LHCN-M2 (cell line): Measurements from ENCODE around the gene C1orf105. TPM values are rescaled to one million over a fixed set of nuclear protein-coding genes. Genes with fewer than 3 reads are reported as not detected.
"Not testable (repeated sequence)": the region's sequence is repeated elsewhere in the genome, so short reads cannot be mapped to it uniquely, and the experiment has no call there.

ENCODE experiments used
- DNase-seq: peaks from one replicate; pipeline ENCODE4 v3.0.0-alpha.2; 2012; ENCODE audit warnings: low read depth
- polyA plus RNA-seq: library from polyadenylated mRNA; unstranded; fragments of >200 nt; gene quantifications from one replicate; pipeline ENCODE4 v1.2.1, GENCODE V29; 2012; ENCODE audit warnings: missing spikeins
- total RNA-seq: library from RNA; depleted of rRNA; stranded (reverse); fragments of >200 nt; gene quantifications from 2 replicates; pipeline ENCODE4 v1.2.3, GENCODE V29; 2014; rRNA removed

C1orf105 gene, protein sequence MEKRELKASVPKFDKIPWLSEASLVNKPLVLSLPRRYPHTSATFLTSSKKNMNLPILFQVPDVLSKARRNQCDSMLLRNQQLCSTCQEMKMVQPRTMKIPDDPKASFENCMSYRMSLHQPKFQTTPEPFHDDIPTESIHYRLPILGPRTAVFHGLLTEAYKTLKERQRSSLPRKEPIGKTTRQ
- 0.19 and 0.46 TPM in 2 replicates for total RNA-seq
- polyA plus RNA-seq = not detected

DNA sequence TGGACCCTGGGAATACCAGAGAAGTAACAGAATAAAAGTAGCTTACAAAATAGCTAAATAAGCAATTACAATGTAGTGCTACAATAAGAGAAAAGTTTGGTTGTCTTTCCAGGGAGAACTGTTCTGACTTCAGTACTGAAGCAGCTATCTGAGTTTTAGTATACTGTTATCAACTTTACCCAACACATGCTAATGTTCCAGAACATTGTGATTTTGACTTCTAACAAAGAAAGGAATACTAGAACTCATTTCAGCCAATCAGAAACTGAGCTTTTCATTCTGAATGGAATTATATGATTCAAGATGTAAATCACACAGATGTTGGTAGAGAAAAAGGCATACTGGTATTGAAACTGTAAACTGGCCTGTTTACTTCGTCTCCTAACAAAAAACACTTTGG is at the start of gene C1orf105:
Gene C1orf105 (plus strand): TSS at position 301 of the 400 bp plus-strand sequence. CDS start 201 bp downstream, outside the sequence.
- no peak for DNase-seq

DNA sequence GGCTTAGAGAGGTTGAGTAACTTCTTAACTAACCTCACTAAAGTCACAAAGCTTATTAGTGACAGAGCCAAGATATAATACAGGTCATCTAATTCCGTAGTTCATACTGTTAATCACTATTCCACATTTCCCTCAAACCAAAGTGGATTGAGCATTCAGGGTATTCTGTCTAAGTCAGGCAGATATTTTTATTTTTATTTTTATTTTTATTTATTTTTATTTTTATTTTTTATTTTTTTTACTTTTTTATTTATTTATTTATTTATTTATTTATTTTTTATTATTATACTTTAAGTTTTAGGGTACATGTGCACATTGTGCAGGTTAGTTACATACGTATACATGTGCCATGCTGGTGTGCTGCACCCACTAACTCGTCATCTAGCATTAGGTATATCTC is 48.8 kb upstream of the C1orf105 start:
- DNase-seq = not testable (repeated sequence)

DNA sequence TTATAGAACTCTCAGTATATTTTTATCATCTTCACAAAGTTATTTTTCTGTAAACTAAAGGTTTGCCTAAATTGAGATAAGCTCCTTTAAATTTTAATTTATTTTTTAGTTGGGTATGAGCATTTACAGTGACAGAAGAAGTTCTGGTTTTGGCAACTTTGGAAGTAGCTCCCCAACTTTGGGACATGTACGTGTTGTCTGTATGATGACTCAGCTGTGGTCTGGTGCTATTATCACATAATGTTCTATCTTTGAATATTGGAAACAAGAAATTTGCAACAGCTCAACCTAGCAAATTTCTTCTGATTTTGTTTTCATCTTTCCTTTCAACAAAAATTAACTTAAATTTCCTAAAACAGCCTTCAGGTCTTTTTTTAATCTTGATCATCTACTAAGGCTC is 46.6 kb upstream of the C1orf105 start:
- peak; percentile 76 for DNase-seq

DNA sequence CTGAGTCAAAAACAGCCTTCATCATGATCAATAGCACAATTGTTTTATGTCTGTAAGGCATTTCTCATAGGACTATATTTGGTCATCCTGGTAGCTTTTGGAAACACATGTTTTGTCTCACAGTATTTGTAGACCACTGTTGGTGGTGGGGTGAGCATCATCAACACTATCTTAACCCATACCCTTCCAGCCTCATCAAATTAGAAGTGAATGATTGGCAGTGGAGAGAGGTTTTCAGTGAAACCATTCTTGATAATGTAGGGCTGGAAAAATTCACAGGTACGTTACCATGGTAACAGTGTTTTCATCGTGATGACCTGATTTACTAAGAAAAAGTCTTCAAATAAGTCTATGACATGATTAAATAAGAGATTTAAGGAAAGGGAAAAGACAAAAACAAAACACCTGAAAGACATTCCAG is 45.3 kb upstream of the C1orf105 start:
- no peak for DNase-seq

DNA sequence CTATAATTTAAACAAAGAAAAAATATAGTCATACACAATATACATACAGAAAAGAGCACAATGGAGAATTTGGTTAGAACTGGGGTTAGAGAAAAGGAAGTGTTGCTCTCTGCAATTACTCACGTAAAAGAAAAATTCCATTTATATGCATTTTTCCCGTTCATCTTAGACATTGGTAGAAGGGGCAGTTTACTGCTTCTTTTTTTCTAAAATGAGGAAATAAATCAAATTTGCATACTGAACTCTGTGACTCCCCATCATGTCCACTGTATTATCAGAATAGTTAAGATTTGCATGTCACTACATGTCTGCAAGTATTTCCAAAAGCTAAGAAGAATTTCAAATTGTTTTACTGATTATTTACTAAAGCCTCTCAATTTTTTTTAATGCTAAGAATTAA is 44.1 kb upstream of the C1orf105 start:
- no peak for DNase-seq

DNA sequence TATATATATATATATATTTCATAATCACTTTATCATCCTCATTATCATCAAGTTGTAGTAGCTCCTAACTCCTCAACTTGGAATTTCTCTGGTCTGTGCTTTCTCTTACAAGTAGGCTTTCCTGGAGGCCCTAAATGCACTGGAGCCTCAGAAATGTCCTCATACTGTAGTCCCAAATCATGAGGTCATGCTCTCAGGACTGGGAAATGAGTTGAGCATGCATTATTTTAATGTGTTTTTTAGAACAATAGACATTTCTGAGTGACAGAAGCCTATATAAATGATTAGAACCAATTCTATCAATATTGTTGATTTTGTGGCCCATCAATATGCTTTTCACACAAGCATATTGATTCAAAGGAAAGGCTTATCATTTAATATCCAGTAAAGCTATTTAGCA is 42.9 kb upstream of the C1orf105 start:
- DNase-seq = no peak

DNA sequence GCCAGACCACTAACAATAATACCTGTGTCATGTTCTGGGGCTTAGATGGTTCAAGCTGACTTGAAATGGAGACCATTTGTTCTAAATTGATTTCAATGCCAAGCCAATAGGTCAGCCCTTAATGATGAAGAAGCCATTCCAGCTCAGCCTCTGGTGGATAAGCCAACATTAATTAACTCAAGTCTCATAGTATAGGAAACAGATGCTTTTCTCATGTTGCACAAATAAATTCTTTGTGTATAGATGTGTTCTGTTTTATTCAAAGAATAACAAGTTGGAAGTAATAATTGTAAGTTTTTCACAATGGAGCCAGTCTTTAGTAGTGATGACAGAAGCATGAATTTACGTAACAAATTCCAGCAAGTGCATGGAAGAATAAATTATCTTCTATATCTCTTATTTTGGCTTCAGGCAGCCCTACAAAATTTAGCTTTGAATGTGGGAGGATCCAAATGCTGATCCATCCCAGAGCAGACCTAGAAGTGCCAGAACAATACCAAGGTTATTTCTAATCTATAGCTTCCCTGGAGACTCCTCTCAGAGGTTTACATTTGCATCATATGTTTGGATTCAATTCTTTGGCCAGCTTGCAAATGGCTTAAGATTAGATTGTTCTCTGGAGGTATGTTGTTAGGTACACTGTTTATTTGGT is 42.2 kb upstream of the C1orf105 start:
- no peak for DNase-seq

DNA sequence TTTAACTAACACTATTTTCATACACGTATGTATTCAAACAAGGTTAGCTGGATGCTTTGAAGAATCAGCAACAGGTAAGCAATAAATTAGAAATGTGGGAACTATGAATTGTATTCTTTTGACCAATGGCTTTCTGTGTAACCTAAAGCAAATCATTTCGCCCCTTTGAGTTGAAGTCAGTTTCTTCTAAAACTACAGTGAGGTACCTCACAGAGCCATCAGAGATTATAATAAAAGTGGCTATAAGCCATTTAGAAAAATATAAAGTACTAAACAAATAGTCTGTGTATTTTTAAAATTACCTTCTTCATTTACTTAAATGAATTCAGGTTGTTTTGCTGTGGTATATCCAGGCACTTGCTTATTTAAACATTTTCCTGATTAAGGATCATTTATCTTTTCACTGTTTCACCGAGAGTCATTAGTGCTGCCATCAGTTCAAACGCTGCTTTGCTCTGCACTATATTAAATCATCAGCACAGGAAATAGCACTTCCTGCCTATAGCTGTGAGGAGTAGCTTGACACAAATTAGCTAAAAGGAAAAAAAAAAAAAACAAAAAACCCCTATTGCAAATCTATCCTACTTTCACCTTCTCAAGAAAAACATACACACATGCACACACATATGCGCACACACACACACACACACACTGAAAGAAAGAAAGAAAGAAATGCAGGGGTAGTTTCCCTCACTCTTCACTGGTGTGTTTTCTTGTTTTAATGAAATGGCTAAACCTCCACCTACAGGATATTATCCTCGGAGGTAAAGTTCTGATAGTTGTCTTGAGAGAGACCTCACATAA is 39.8 kb upstream of the C1orf105 start:
- no peak for DNase-seq

DNA sequence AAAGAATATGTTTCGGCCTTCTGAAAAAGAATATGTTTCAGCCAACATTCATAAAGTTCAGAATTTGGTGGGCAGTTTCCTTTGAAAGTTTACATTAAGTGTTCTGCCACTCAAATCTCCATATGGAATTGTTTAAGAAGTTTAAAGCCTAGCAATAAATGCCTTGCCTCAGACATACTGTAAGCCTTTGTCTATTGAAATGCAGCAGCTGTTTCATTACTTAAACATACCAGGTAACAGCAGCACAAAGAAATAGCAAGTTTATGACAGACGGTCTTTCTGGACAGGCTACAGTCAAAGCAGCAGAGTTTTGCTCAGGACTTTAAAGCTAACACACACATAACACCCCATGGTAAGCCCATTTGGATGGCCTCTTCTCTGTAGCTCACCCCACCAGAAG is 38.5 kb upstream of the C1orf105 start:
- DNase-seq = no peak

DNA sequence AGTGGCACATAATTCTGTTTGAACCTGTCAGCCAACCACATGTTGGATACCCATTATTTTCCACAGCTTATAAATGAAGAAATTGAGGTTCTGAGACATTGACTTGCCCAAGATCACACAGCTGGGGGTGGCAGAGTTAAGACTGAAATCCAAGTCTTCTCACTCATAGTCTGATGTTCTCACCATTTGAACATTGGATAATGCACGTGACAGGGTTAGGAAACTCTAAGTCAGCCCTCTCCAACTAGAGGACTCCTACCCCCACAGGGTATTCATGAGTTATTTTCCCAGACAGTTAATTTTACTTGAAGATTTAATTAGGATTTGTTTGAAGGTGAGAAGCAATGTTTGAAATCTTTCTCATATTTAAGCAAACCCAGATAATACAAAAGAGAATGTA is 38.1 kb upstream of the C1orf105 start:
- DNase-seq = no peak

DNA sequence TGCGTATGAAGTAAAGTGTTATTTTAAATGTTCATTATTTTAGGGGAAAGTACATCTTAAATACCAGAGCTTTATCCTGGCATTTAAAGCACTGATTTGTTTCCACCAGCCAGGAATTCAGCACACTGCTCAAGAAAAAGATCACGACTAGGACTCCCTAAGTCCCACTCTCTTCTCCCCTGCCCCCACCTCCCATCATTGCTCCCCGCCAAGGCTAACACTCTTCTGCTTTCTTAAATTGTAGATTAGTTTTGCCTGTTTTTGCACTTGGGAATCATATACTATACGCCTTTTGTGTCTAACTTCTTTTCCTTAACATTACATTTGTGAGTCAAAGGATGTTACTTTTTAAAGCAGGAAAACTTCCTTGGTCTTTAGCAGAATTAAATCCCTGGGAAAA is 37.5 kb upstream of the C1orf105 start:
- DNase-seq = no peak

DNA sequence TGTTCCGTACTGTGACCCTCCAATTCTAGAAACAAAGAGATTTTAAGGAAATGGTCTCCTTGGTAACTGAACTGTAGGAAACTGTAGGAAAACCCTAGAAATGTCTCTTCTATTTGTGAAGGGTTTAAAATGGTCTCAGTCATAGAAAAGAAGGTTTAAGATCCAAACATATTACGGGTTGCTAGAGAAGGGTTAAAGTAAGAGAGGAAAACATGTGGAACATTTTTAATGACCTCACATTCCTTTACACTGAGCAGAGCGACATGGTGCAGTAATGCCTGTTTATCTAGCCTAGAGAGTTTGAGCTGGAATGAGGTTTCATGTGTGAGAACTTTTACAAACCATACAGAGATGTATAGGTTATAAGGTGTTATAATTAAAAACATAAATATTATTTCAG is 36.9 kb upstream of the C1orf105 start:
- peak; percentile 62 for DNase-seq

DNA sequence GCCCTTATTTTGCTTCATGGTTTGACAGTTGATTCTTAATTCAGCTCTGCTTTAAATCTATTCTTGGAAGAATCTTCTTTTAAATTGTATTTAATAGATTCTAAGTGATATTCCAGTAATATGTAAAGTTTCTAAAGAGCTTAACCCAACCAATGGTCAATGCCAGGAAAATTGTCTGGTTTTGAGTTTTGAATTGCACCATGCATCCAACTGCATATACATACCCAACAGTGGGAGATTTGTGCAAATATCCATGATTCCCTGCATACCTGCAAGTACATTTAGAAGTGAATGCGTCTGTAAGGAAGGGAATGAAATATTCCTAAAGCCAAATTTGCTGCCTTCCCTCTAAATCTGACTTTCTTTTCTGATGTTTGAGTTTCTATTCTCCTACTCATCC is 35.8 kb upstream of the C1orf105 start:
- DNase-seq = no peak

DNA sequence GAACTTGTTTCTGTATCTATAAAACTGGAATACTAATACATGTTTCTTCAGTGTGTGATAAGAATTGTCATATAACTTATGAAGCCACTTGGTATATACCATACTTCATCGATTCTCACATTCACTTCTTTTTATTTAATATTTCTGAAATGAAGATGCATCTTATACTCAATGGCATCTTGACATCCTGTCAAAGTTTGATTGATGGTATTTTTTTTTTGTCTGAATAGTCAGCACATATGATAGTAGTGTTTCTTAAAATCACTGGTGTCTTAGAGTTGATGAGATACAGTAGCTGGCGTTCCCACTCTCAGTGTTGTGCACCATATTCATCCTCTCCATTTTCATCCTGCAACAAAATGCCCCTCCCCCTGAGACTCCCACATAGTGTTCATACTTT is 34.4 kb upstream of the C1orf105 start:
- DNase-seq = no peak

DNA sequence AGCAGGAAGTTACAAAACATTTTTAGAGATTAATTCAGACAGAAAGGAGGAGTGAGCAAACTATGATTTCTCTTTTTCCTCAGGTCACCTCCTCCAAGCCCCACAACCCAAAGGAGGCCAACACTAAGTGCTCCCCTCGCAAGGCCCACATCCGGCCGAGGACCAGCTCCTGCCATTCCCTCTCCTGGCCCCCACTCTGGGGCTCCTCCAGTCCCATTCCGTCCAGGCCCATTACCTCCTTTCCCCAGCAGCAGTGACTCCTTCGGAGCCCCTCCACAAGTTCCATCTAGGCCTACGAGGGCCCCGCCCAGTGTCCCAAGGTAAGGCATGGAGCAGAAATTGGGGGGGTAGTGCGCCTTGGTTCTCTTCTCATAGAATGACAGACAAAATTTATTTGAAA is 32.0 kb upstream of the C1orf105 start:
- DNase-seq = no peak

DNA sequence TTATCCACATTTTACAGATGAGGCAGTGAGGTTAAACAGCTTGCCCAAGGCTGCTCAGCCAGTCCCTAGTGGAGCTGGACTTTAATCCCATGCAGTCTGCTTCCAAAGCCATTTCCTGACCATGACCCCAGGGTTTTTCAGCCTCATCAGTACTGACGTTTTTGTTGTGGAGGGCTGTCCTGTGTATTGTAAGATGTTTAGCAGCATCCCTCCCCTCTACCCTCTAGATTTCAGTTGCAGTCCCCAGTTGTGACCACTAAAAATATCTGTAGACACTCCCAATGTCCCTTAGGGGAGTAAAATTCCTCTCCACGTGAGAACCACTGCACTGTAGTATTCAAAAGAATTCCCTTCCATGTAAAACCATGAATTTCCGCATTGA is 30.2 kb upstream of the C1orf105 start:
- DNase-seq = peak; percentile 34

DNA sequence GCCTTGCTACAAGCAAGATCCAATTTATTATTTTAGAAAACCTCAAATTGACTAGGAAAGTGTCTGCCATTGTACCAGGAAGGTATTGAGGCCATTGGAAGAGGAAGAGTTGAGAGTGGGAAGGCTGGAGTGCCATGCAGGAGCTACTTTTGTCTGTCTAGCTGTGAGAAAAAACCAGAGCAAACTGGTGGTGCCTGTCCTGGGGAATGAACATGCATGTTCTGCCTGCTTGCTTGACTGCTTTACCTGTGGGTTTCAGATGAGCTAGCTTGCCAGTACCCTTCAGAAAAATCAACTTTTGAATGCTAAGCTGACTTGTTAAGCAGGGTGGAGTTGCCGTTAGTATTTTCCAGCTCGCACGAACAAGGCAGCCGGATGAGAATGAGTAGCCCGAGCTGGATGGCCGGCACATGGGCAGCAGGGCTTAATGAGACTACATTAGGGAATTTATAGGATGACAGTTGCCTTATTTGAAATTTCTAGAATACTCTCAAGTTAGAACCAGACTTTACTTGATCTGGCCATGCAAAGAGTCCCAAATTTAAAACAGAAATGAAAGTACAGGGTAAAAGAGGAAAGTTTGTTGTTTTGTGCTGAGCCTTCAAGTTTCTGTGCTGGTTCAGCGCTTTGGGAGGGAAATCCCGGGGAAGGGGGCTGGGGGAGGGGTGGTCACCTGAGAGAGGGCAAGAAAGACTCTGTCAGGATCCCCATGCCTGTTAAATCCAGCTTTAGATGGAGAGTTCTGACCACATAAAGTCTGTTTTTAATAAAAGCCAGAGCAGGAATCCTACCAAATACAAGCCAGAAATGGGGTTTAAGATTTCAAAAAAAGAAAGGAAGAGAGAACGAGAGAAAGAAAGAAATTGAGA is 29.6 kb upstream of the C1orf105 start:
- DNase-seq = peak; percentile 48

DNA sequence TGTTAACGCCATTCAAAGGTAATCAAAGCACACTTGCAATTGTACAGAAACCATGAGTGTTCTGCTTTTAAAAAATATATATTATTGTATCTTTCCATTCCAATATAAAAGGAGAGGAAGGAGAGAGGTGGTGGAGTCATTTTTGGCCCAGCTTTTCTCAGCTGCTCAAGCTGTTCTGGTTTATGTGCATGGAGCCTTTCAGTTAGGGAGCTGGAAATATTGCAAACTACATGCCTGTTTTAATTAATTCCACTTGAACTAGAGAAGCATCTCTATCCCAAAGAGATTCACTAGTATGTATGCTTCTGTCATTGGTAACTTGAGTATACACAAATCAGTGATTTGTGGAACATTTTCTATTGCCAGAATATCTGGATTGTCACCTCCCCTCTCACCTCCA is 28.5 kb upstream of the C1orf105 start:
- no peak for DNase-seq

DNA sequence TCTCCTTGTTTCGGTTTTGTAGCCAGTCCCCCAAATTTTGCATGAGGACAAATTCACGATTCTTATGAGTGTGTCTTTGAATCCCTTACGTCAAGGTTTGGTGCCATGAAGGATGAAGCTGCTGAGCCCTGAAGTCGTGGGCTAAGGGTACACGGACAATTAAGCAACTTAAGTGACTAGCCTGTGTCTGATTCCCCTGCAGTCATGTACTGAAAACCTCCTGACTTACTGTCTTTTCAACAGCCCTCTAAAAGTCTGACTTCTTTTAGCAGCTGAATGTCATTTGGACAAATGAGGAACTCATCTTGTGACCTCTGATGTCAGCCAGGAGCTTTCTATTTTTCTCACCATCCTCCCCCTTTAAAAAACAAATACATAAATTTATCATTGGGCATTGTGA is 27.1 kb upstream of the C1orf105 start:
- peak; percentile 61 for DNase-seq

DNA sequence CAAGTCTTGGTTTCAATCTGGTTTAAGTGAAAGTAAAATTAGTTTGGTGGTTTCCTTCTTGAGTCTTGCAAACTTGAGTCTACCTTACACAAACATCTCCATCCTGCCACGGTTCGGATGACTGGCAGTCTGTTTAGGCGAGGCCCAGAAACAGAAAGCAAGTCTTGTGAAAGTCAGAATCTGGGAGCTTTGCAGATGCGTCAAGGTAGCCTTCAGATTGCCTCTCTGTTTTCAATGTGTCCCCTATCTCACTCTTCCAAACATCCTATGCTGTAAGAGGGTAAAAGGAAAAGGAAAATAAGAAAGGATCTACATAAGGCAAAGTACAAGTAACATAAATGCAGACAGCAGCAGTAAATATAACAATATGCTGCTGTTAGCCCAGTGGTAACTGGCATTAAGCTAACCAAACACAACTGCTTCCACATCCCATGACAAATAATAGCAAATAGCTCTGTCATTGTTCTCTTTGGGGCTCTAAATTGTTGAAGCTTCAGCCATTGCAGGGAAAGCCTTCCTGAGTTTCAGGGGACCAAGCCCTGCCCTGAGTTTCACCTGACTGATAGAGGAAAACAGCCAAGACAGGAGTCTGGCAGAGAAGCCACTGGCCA is 26.2 kb upstream of the C1orf105 start:
- peak; percentile 39 for DNase-seq

DNA sequence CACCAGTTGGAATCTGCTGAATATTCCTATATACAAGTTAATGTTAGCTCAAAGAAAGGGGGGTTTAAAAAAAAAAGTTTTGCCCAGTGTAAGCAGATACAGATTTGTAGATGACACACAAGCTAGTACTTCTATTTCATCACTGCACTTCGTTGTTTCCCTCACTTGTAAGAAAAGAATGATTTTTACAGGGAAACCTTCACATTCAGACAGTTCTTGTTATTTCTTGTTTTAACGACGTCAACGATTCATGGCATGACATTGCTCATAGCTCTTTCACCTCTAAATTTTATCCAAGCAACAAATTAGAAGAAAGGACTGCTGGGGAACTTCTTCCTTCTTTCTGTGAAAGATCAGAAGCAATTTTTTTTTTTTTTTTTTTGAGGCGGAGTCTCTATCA is 25.7 kb upstream of the C1orf105 start:
- peak; percentile 21 for DNase-seq
